SK-N-SH (cell line): ENCODE measurements around the gene CCDC88C. TPM values are rescaled to one million over a fixed set of nuclear protein-coding genes. Genes with fewer than 3 reads are reported as not detected.

Experiments used
- CTCF ChIA-PET: fragments of 300-600, 350-600 bp; formaldehyde crosslinking; extraction: SDS; loops from one replicate; lab custom pipeline; 2021; lab: Yijun Ruan, JAX
- POLR2A ChIA-PET: fragments of 350-600 bp; sonication (Branson Sonifier 250); formaldehyde crosslinking; extraction: SDS; loops from one replicate; lab custom pipeline; 2020; ENCODE audit warnings: antibody characterized with exemption, inconsistent platforms; lab: Yijun Ruan, JAX
- DNase-seq: peaks from one replicate; pipeline ENCODE4 v3.0.0; 2012
- H2AFZ ChIP-seq: fragments of 200-600 bp; sonication (generic); 2 replicates; pipeline ENCODE4 v1.8.1; 2016; ENCODE audit warnings: antibody characterized with exemption, mild to moderate bottlenecking, low read depth
- H3F3A ChIP-seq: fragments of 200-600 bp; sonication (generic); replicated peaks from 2 replicates; pipeline ENCODE3; 2016; ENCODE audit warnings: antibody characterized with exemption, mild to moderate bottlenecking; ENCODE audit not compliant: insufficient read depth
- H3K27ac ChIP-seq, 2 experiments: fragments of 200-500 bp in 1 of 2; fragments of 200-600 bp in 1 of 2; sonication (Bioruptor generic) in 1 of 2; sonication (generic), shearing (Covaris generic) in 1 of 2; 2 replicates each; pipeline versions ENCODE4 v1.5.1 to v1.6.1; 2014 to 2016; ENCODE audit warnings: low read depth in 2 of 2, inconsistent platforms in 1 of 2, low read length in 1 of 2, mild to moderate bottlenecking in 1 of 2, mixed read lengths in 1 of 2
- H3K27me3 ChIP-seq: fragments of 200-600 bp; sonication (generic), shearing (Covaris generic); 2 replicates; pipeline ENCODE4 v1.6.1; 2016; ENCODE audit warnings: mixed run types; ENCODE audit not compliant: insufficient read depth
- H3K36me3 ChIP-seq, 2 experiments: fragments of 200-500 bp in 1 of 2; fragments of 200-600 bp in 1 of 2; sonication (Bioruptor generic) in 1 of 2; sonication (generic) in 1 of 2; replicated peaks in 1 of 2; 2 replicates each; pipeline versions ENCODE3 to v1.5.1; 2014 to 2016; ENCODE audit warnings: low read length in 1 of 2, mild to moderate bottlenecking in 1 of 2; ENCODE audit not compliant: insufficient read depth in 2 of 2, control insufficient read depth in 1 of 2
- H3K4me1 ChIP-seq, 2 experiments: fragments of 200-500 bp in 1 of 2; fragments of 200-600 bp in 1 of 2; sonication (Bioruptor generic) in 1 of 2; sonication (generic), shearing (Covaris generic) in 1 of 2; 2 replicates each; pipeline versions ENCODE4 v1.5.1 to v1.6.1; 2014 to 2016; ENCODE audit warnings: low read depth in 1 of 2, low read length in 1 of 2, mixed run types in 1 of 2; ENCODE audit not compliant: insufficient read depth in 2 of 2, control insufficient read depth in 1 of 2
- H3K4me2 ChIP-seq: fragments of 200-600 bp; sonication (generic), shearing (Covaris generic); 2 replicates; pipeline ENCODE4 v1.6.1; 2017; ENCODE audit warnings: mixed run types
- H3K4me3 ChIP-seq, 2 experiments: fragments of 200-500 bp in 1 of 2; fragments of 200-600 bp in 1 of 2; sonication (Bioruptor generic) in 1 of 2; sonication (generic), shearing (Covaris generic) in 1 of 2; 2 replicates each; pipeline versions ENCODE4 v1.5.1 to v1.8.1; 2014 to 2016; ENCODE audit warnings: low read depth in 2 of 2, inconsistent platforms in 1 of 2, low read length in 1 of 2, mild to moderate bottlenecking in 1 of 2, mixed read lengths in 1 of 2, moderate library complexity in 1 of 2
- H3K79me2 ChIP-seq: fragments of 200-600 bp; sonication (generic); 2 replicates; pipeline ENCODE4 v1.8.1; 2017; ENCODE audit warnings: mild to moderate bottlenecking; ENCODE audit not compliant: insufficient read depth
- H3K9ac ChIP-seq: fragments of 200-600 bp; sonication (generic); 2 replicates; pipeline ENCODE4 v1.6.1; 2017; ENCODE audit warnings: mixed run types
- H3K9me2 ChIP-seq: fragments of 200-600 bp; sonication (generic); 2 replicates; pipeline ENCODE4 v1.6.1; 2017; ENCODE audit warnings: mixed run types
- H3K9me3 ChIP-seq: fragments of 200-600 bp; sonication (generic); 2 replicates; pipeline ENCODE4 v1.6.1; 2017; ENCODE audit warnings: mixed run types, mild to moderate bottlenecking, moderate library complexity
- H4K20me1 ChIP-seq: fragments of 200-600 bp; sonication (generic); 2 replicates; pipeline ENCODE4 v1.6.1; 2017; ENCODE audit warnings: mild to moderate bottlenecking, mixed run types; ENCODE audit not compliant: insufficient read depth
- EZH2phosphoT487 ChIP-seq: fragments of 200-600 bp; sonication (generic); IDR thresholded peaks from 2 replicates; pipeline ENCODE4 v1.6.1; 2017; ENCODE audit warnings: low read depth, mixed run types, mild to moderate bottlenecking, antibody characterized with exemption, moderate library complexity, borderline replicate concordance
- FOXJ3 ChIP-seq: sonication (generic); formaldehyde crosslinking; IDR thresholded peaks from 2 replicates; pipeline ENCODE4 v1.5.1; 2020; ENCODE audit warnings: mild to moderate bottlenecking, missing genetic modification reagents
- FOXM1 ChIP-seq: IDR thresholded peaks from 2 replicates; pipeline ENCODE4 v1.4.0; 2012; ENCODE audit warnings: low read depth, mild to moderate bottlenecking
- GABPA ChIP-seq: IDR thresholded peaks from 2 replicates; pipeline ENCODE4 v1.4.0; 2012; ENCODE audit warnings: low read depth, mild to moderate bottlenecking
- GATA2 ChIP-seq: sonication (generic); formaldehyde crosslinking; IDR thresholded peaks from 2 replicates; pipeline ENCODE4 v1.5.0; 2020; ENCODE audit warnings: mild to moderate bottlenecking, missing genetic modification reagents
- MEF2A ChIP-seq: IDR thresholded peaks from 2 replicates; pipeline ENCODE4 v1.4.0; 2012; ENCODE audit warnings: low read depth, borderline replicate concordance
- MXI1 ChIP-seq: IDR thresholded peaks from 2 replicates; pipeline ENCODE4 v1.6.1; 2012; ENCODE audit warnings: mild to moderate bottlenecking, low read depth, low read length, improper control_type of control experiment
- POLR2AphosphoS5 ChIP-seq: IDR thresholded peaks from 2 replicates; pipeline ENCODE4 v1.6.1; 2012; ENCODE audit warnings: low read depth, low read length
- RCOR1 ChIP-seq: fragments of 150-350 bp; IDR thresholded peaks from 2 replicates; pipeline ENCODE4 v1.6.1; 2017; ENCODE audit warnings: antibody characterized with exemption, low read length
- RXRA ChIP-seq: IDR thresholded peaks from 2 replicates; pipeline ENCODE4 v1.4.0; 2012; ENCODE audit warnings: low read depth, mild to moderate bottlenecking, borderline replicate concordance
- SMC3 ChIP-seq: IDR thresholded peaks from 2 replicates; pipeline ENCODE4 v1.6.1; 2012; ENCODE audit warnings: low read depth, low read length, improper control_type of control experiment
- TCF12 ChIP-seq: IDR thresholded peaks from 2 replicates; pipeline ENCODE4 v1.4.0; 2012
- USF2 ChIP-seq: fragments of 150-350 bp; IDR thresholded peaks from 2 replicates; pipeline ENCODE4 v1.6.1; 2017; ENCODE audit warnings: antibody characterized with exemption, low read length, low read depth, borderline replicate concordance
- YY1 ChIP-seq: IDR thresholded peaks from 2 replicates; pipeline ENCODE4 v1.4.0; 2012; ENCODE audit warnings: low read depth, mild to moderate bottlenecking
- WGBS: methylation state at CpG from one replicate; pipeline ENCODE4 v1.1.6; 2017; ENCODE audit warnings: low lambda C conversion rate; 5-methylcytosine and 5-hydroxymethylcytosine counted together
- polyA plus RNA-seq, 3 experiments: library from polyadenylated mRNA; depleted of rRNA; stranded (reverse); fragments of >200 nt; gene quantifications; 2 replicates each; pipeline ENCODE4 v1.2.3, GENCODE V29; 2012

The CCDC88C gene
- polyA plus RNA-seq, 1 of the 3 experiments (the other 2 are of a cell fraction) = 0.39 TPM

- H3K9me2 ChIP-seq = no peaks in the 10 kb centered on the region
- no peak overlapping the region for H2AFZ ChIP-seq
- H4K20me1 ChIP-seq = no peaks in the 10 kb centered on the region
- CTCF ChIA-PET = interaction anchor here (1.7 to 2.2 kb wide), 2 partner anchors 32 to 63 kb away, joined by 7 to 8 read pairs; no protein-coding TSS in a partner anchor
- H3K79me2 ChIP-seq = no peaks in the 10 kb centered on the region
- 0 out of 2 replicates have a peak, but pooled peaks cover 8% of the 10 kb centered on the region for H3K27me3 ChIP-seq
- no peak overlapping the region for H3K27ac ChIP-seq
- TF ChIP-seq USF2 = no peak
- no peak for TF ChIP-seq GABPA
- H3K9ac ChIP-seq = no peak overlapping the region
- no peaks in the 10 kb centered on the region for H3K36me3 ChIP-seq
- no peak overlapping the region for H3K4me2 ChIP-seq
- POLR2A ChIA-PET = no interaction called here
- no peaks in the 10 kb centered on the region for H3F3A ChIP-seq
- H3K9me3 ChIP-seq = no peaks in the 10 kb centered on the region
- H3K4me3 ChIP-seq = no peak overlapping the region
- H3K4me1 ChIP-seq = peaks cover 0 to 10% of the 10 kb centered on the region in 2 experiments; a peak in 1 of 4 replicates
- DNase-seq = no peak
- 82% methylated on average over 13 of the region's 19 CpGs for WGBS
Observed at GRCh38 chr14:91387169-91387835, 30.3 kb downstream of the CCDC88C start.

GRCh38 chr14:91385697-91386096 lies 31.9 kb downstream of the CCDC88C start:
- TF ChIP-seq YY1 (no peak), RXRA (no peak), EZH2phosphoT487 (no peak), MXI1 (no peak), FOXM1 (no peak), SMC3 (no peak), TCF12 (no peak), GATA2 (CRISPR knock-in tag) (no peak), MEF2A (no peak), POLR2AphosphoS5 (no peak), RCOR1 (no peak), FOXJ3 (CRISPR knock-in tag) (no peak)
- no peak overlapping the region for H3K27ac ChIP-seq
- POLR2A ChIA-PET = no interaction called here
- H3K9me3 ChIP-seq = no peaks in the 10 kb centered on the region
- H3K4me3 ChIP-seq = no peak overlapping the region
- H4K20me1 ChIP-seq = no peaks in the 10 kb centered on the region
- H3K4me2 ChIP-seq = no peak overlapping the region
- H3K9ac ChIP-seq = no peak overlapping the region
- no peak for DNase-seq
- no peak overlapping the region for H2AFZ ChIP-seq
- H3K4me1 ChIP-seq = peaks cover 0 to 17% of the 10 kb centered on the region in 2 experiments; a peak in 1 of 4 replicates
- H3K36me3 ChIP-seq = no peaks in the 10 kb centered on the region
- H3K27me3 ChIP-seq = 0 out of 2 replicates have a peak, but pooled peaks cover 8% of the 10 kb centered on the region
- H3F3A ChIP-seq = no peaks in the 10 kb centered on the region
- CTCF ChIA-PET = interaction anchor here (1.2 kb wide), 1 partner anchor 10 kb away, joined by 3 read pairs; no protein-coding TSS in a partner anchor
- H3K79me2 ChIP-seq = no peaks in the 10 kb centered on the region
- no peaks in the 10 kb centered on the region for H3K9me2 ChIP-seq
